ENCODE measurements around the gene RUNX3.

The RUNX3 gene

GRCh38 chr1:24898909-24899439, 31.1 kb downstream of the RUNX3 start:
- no peak overlapping the region for H3K4me3 ChIP-seq (ENCODE audit: low read length)
- no peaks in the 10 kb centered on the region for H3K9me3 ChIP-seq (replicated peaks; ENCODE audit: insufficient read depth, low read length)
- H3F3A ChIP-seq (ENCODE audit: insufficient read depth, low read length), result no peaks in the 10 kb centered on the region
- no peaks in the 10 kb centered on the region for H3K27me3 ChIP-seq (replicated peaks; ENCODE audit: insufficient read depth, low read length)
- no peak for DNase-seq
- no peak overlapping the region for H3K9ac ChIP-seq (ENCODE audit: low read length)
- H3K9me2 ChIP-seq (replicated peaks; ENCODE audit: insufficient read depth, low read length), result no peaks in the 10 kb centered on the region
- no peaks in the 10 kb centered on the region for H3K4me1 ChIP-seq (ENCODE audit: low read length)
- no peak overlapping the region for H3K27ac ChIP-seq (ENCODE audit: low read length)
- TF ChIP-seq CTCF (IDR thresholded peaks at IDR 0.05; ENCODE audit: low read length) (no peak), EZH2phosphoT487 (IDR thresholded peaks at IDR 0.05; ENCODE audit: low read length) (no peak), EZH2 (optimal IDR thresholded peaks at IDR 0.05; ENCODE audit: low read depth, low read length) (no peak)
- no peaks in the 10 kb centered on the region for H3K36me3 ChIP-seq (replicated peaks; ENCODE audit: insufficient read depth, low read length)
- no peaks in the 10 kb centered on the region for H3K79me2 ChIP-seq (ENCODE audit: low read length)
- no peak overlapping the region for H3K4me2 ChIP-seq (ENCODE audit: low read depth, low read length)
- H4K20me1 ChIP-seq (ENCODE audit: insufficient read depth, low read length), result no peaks in the 10 kb centered on the region
- H2AFZ ChIP-seq (ENCODE audit: low read length), result no peak overlapping the region

GRCh38 chr1:24898152-24898908, 31.7 kb downstream of the RUNX3 start:
- no peaks in the 10 kb centered on the region for H3K9me2 ChIP-seq (replicated peaks; ENCODE audit: insufficient read depth, low read length)
- no peaks in the 10 kb centered on the region for H3K79me2 ChIP-seq (ENCODE audit: low read length)
- no peak overlapping the region for H3K9ac ChIP-seq (ENCODE audit: low read length)
- H3K4me2 ChIP-seq (ENCODE audit: low read depth, low read length), result no peak overlapping the region
- no peaks in the 10 kb centered on the region for H3F3A ChIP-seq (ENCODE audit: insufficient read depth, low read length)
- H3K27ac ChIP-seq (ENCODE audit: low read length), result no peak overlapping the region
- no peak overlapping the region for H3K4me3 ChIP-seq (ENCODE audit: low read length)
- no peaks in the 10 kb centered on the region for H3K27me3 ChIP-seq (replicated peaks; ENCODE audit: insufficient read depth, low read length)
- TF ChIP-seq CTCF (IDR thresholded peaks at IDR 0.05; ENCODE audit: low read length) (peak; percentile 77), EZH2phosphoT487 (IDR thresholded peaks at IDR 0.05; ENCODE audit: low read length) (no peak)
- H3K9me3 ChIP-seq (replicated peaks; ENCODE audit: insufficient read depth, low read length), result no peaks in the 10 kb centered on the region
- DNase-seq, result no peak
- H3K36me3 ChIP-seq (replicated peaks; ENCODE audit: insufficient read depth, low read length), result no peaks in the 10 kb centered on the region
- no peaks in the 10 kb centered on the region for H4K20me1 ChIP-seq (ENCODE audit: insufficient read depth, low read length)
- H3K4me1 ChIP-seq (ENCODE audit: low read length), result no peaks in the 10 kb centered on the region
- H2AFZ ChIP-seq (ENCODE audit: low read length), result no peak overlapping the region

GRCh38 chr1:24897263-24898151, 32.6 kb downstream of the RUNX3 start:
- Histone ChIP-seq H3K4me1 (ENCODE audit: low read length) (no peaks in the 10 kb centered on the region), H3K36me3 (replicated peaks; ENCODE audit: insufficient read depth, low read length) (no peaks in the 10 kb centered on the region), H4K20me1 (ENCODE audit: insufficient read depth, low read length) (no peaks in the 10 kb centered on the region), H3K9me3 (replicated peaks; ENCODE audit: insufficient read depth, low read length) (no peaks in the 10 kb centered on the region), H3K4me3 (ENCODE audit: low read length) (no peak overlapping the region), H3K27ac (ENCODE audit: low read length) (no peak overlapping the region), H3F3A (ENCODE audit: insufficient read depth, low read length) (no peaks in the 10 kb centered on the region), H3K9ac (ENCODE audit: low read length) (no peak overlapping the region), H3K79me2 (ENCODE audit: low read length) (no peaks in the 10 kb centered on the region), H3K27me3 (replicated peaks; ENCODE audit: insufficient read depth, low read length) (no peaks in the 10 kb centered on the region), H3K4me2 (ENCODE audit: low read depth, low read length) (no peak overlapping the region), H3K9me2 (replicated peaks; ENCODE audit: insufficient read depth, low read length) (no peaks in the 10 kb centered on the region), H2AFZ (ENCODE audit: low read length) (no peak overlapping the region)
- TF ChIP-seq CTCF (IDR thresholded peaks at IDR 0.05; ENCODE audit: low read length), result no peak
- TF ChIP-seq EZH2 (optimal IDR thresholded peaks at IDR 0.05; ENCODE audit: low read depth, low read length), result no peak
- TF ChIP-seq EZH2phosphoT487 (IDR thresholded peaks at IDR 0.05; ENCODE audit: low read length), result no peak
- DNase-seq, result no peak
